ENCODE measurements around the gene NEK6.

DNA sequence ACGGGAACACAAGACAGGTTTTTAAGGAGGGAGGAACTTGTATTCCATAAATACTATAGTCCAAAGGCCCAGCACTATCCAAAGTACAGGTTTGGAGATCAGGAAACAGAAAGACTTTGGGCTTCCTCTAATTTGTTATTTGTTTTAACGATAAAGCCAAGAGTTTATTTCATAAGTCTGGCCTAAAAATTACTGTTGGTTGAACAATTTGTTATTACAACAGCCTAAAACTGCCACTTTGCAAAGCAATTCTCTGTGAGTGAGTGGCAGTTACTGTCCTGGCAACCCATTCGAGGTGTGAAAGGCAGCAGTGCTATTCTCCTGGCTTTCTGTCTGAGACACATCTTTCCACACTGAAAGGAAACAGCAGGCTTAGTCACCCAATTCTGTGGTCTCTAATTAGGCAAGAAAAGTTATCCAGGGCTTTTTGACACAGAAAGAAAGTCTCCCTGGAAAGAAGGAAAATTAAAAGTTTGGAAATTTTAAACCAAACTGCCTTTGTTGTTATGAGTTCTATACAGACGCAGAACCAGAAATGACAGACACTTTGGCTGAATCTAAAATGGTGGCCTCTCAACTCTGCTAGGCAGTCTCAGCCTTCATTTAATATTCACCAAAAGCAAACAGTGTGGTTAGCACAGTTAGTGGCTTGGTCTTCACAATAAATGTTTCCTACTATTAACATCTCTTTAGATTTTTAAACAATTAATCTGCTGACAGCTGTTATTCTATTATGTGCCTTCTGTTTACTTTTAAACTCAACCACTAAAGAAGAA lies 123.6 kb downstream of the NEK6 start:
- TF ChIP-seq, protein P1, sequence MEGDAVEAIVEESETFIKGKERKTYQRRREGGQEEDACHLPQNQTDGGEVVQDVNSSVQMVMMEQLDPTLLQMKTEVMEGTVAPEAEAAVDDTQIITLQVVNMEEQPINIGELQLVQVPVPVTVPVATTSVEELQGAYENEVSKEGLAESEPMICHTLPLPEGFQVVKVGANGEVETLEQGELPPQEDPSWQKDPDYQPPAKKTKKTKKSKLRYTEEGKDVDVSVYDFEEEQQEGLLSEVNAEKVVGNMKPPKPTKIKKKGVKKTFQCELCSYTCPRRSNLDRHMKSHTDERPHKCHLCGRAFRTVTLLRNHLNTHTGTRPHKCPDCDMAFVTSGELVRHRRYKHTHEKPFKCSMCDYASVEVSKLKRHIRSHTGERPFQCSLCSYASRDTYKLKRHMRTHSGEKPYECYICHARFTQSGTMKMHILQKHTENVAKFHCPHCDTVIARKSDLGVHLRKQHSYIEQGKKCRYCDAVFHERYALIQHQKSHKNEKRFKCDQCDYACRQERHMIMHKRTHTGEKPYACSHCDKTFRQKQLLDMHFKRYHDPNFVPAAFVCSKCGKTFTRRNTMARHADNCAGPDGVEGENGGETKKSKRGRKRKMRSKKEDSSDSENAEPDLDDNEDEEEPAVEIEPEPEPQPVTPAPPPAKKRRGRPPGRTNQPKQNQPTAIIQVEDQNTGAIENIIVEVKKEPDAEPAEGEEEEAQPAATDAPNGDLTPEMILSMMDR (conservative IDR thresholded peaks at IDR 0.05; ENCODE audit: low read depth, low read length): no peak
- TF ChIP-seq EZH2 (IDR thresholded peaks at IDR 0.05; ENCODE audit: low read length, unreplicated experiment): no peak
- no peak for TF ChIP-seq EZH2phosphoT487 (IDR thresholded peaks at IDR 0.05; ENCODE audit: borderline replicate concordance, low read length)
